ENCODE data around the gene KIAA1191.

Gene KIAA1191

GRCh38 chr5:176350416-176350815 is 11.1 kb downstream of the KIAA1191 start:
- H3K4me2 ChIP-seq = no peak overlapping the region
- H3K27ac ChIP-seq = no peak overlapping the region
- no peak for TF ChIP-seq Cebpa-rat (IDR thresholded peaks at IDR 0.05)
- H3K4me1 ChIP-seq = peaks cover 7% of the 10 kb centered on the region; the same call in 1 of the 2 replicates
- no peak overlapping the region for H3K9ac ChIP-seq
- H3K9me3 ChIP-seq = no peaks in the 10 kb centered on the region
- peaks cover 85% of the 10 kb centered on the region for H4K20me1 ChIP-seq
- H3K36me3 ChIP-seq = peaks cover 100% of the 10 kb centered on the region
- no peaks in the 10 kb centered on the region for H3K27me3 ChIP-seq
- H3K4me3 ChIP-seq = no peak overlapping the region

- H3K9me3 ChIP-seq = no peaks in the 10 kb centered on the region
- H3K27me3 ChIP-seq = no peaks in the 10 kb centered on the region
- no peaks in the 10 kb centered on the region for H3K4me1 ChIP-seq
- H3K4me2 ChIP-seq = no peak overlapping the region
- peaks cover 19% of the 10 kb centered on the region; the same call in 1 of the 2 replicates for H4K20me1 ChIP-seq
- no peak overlapping the region for H3K27ac ChIP-seq
- TF ChIP-seq Cebpa-rat (IDR thresholded peaks at IDR 0.05) = no peak
- no peak overlapping the region for H3K9ac ChIP-seq
- no peak overlapping the region for H3K4me3 ChIP-seq
- peaks cover 95% of the 10 kb centered on the region for H3K36me3 ChIP-seq
Measured at GRCh38 chr5:176342766-176343458, 18.7 kb downstream of the KIAA1191 start.

- H3K36me3 ChIP-seq = peaks cover 95% of the 10 kb centered on the region
- no peak overlapping the region for H3K4me3 ChIP-seq
- no peak overlapping the region for H3K27ac ChIP-seq
- H4K20me1 ChIP-seq = peaks cover 18% of the 10 kb centered on the region; the same call in 1 of the 2 replicates
- TF ChIP-seq Cebpa-rat (IDR thresholded peaks at IDR 0.05) = no peak
- no peaks in the 10 kb centered on the region for H3K4me1 ChIP-seq
- no peak overlapping the region for H3K4me2 ChIP-seq
- no peaks in the 10 kb centered on the region for H3K27me3 ChIP-seq
- no peak overlapping the region for H3K9ac ChIP-seq
- H3K9me3 ChIP-seq = no peaks in the 10 kb centered on the region
Measured at GRCh38 chr5:176342158-176342483, 19.4 kb downstream of the KIAA1191 start.

- no peak overlapping the region for H3K4me2 ChIP-seq
- no peak overlapping the region for H3K9ac ChIP-seq
- H3K9me3 ChIP-seq = no peaks in the 10 kb centered on the region
- no peak overlapping the region for H3K27ac ChIP-seq
- no peaks in the 10 kb centered on the region for H3K4me1 ChIP-seq
- H3K36me3 ChIP-seq = peaks cover 95% of the 10 kb centered on the region
- H4K20me1 ChIP-seq = peaks cover 15% of the 10 kb centered on the region; the same call in 1 of the 2 replicates
- no peak for TF ChIP-seq Cebpa-rat (IDR thresholded peaks at IDR 0.05)
- no peaks in the 10 kb centered on the region for H3K27me3 ChIP-seq
- no peak overlapping the region for H3K4me3 ChIP-seq
Measured at GRCh38 chr5:176341325-176342157, 20.0 kb downstream of the KIAA1191 start.

GRCh38 chr5:176339304-176339703 is 22.3 kb downstream of the KIAA1191 start:
- no peak overlapping the region for H3K27ac ChIP-seq
- no peak overlapping the region for H3K4me2 ChIP-seq
- H3K36me3 ChIP-seq = peaks cover 94% of the 10 kb centered on the region
- no peaks in the 10 kb centered on the region for H3K4me1 ChIP-seq
- H3K4me3 ChIP-seq = no peak overlapping the region
- H3K9me3 ChIP-seq = peaks cover 3% of the 10 kb centered on the region
- TF ChIP-seq Cebpa-rat (IDR thresholded peaks at IDR 0.05) = no peak
- H3K9ac ChIP-seq = no peak overlapping the region
- H4K20me1 ChIP-seq = no peaks in the 10 kb centered on the region
- no peaks in the 10 kb centered on the region for H3K27me3 ChIP-seq

- Histone ChIP-seq H3K4me2 (no peak overlapping the region), H3K9ac (no peak overlapping the region), H3K9me3 (peaks cover 17% of the 10 kb centered on the region), H3K27me3 (no peaks in the 10 kb centered on the region), H4K20me1 (no peaks in the 10 kb centered on the region), H3K27ac (no peak overlapping the region), H3K36me3 (peaks cover 93% of the 10 kb centered on the region), H3K4me3 (no peak overlapping the region), H3K4me1 (no peaks in the 10 kb centered on the region)
- no peak for TF ChIP-seq Cebpa-rat (IDR thresholded peaks at IDR 0.05)
Measured at GRCh38 chr5:176337913-176338312, 23.7 kb downstream of the KIAA1191 start.

GRCh38 chr5:176334031-176334770 is 27.4 kb downstream of the KIAA1191 start:
- H3K27ac ChIP-seq = no peak overlapping the region
- H3K4me3 ChIP-seq = no peak overlapping the region
- TF ChIP-seq Cebpa-rat (IDR thresholded peaks at IDR 0.05) = no peak
- no peak overlapping the region for H3K4me2 ChIP-seq
- H3K4me1 ChIP-seq = no peaks in the 10 kb centered on the region
- no peaks in the 10 kb centered on the region for H3K27me3 ChIP-seq
- H3K36me3 ChIP-seq = peaks cover 73% of the 10 kb centered on the region
- H3K9ac ChIP-seq = no peak overlapping the region
- H3K9me3 ChIP-seq = peaks cover 18% of the 10 kb centered on the region
- no peaks in the 10 kb centered on the region for H4K20me1 ChIP-seq

- no peak overlapping the region for H3K4me2 ChIP-seq
- TF ChIP-seq Cebpa-rat (IDR thresholded peaks at IDR 0.05) = no peak
- no peaks in the 10 kb centered on the region for H3K4me1 ChIP-seq
- H3K36me3 ChIP-seq = peaks cover 95% of the 10 kb centered on the region
- no peaks in the 10 kb centered on the region for H3K9me3 ChIP-seq
- H3K27ac ChIP-seq = no peak overlapping the region
- H4K20me1 ChIP-seq = no peaks in the 10 kb centered on the region
- H3K9ac ChIP-seq = no peak overlapping the region
- H3K4me3 ChIP-seq = no peak overlapping the region
- no peaks in the 10 kb centered on the region for H3K27me3 ChIP-seq
Measured at GRCh38 chr5:176320577-176320976, 41.0 kb downstream of the KIAA1191 start.

GRCh38 chr5:176319827-176320554 is 41.6 kb downstream of the KIAA1191 start:
- Histone ChIP-seq H3K4me3 (no peak overlapping the region), H3K9me3 (no peaks in the 10 kb centered on the region), H3K27ac (no peak overlapping the region), H3K4me2 (no peak overlapping the region), H3K4me1 (no peaks in the 10 kb centered on the region), H3K27me3 (no peaks in the 10 kb centered on the region), H3K36me3 (peaks cover 98% of the 10 kb centered on the region), H4K20me1 (no peaks in the 10 kb centered on the region), H3K9ac (no peak overlapping the region)
- TF ChIP-seq Cebpa-rat (IDR thresholded peaks at IDR 0.05) = no peak

Data from BLaER1 (cell line).